SIG-M5 treated with dmso at 0.1 percent for 504 hours (cell line): ENCODE measurements around the gene GRIK2.

Experiments used
- DNase-seq: peaks from one replicate; lab custom pipeline; 2025; ENCODE audit not compliant: unreplicated experiment; lab: John Stamatoyannopoulos, UW

GRIK2 gene

GRCh38 chr6:101400326-101401135, 7.0 kb downstream of the GRIK2 start:
- no peak for DNase-seq

- no peak for DNase-seq
These were observed 7.7 kb downstream of the GRIK2 start for GRCh38 chr6:101401171-101401570.

GRCh38 chr6:101401792-101402621, 8.5 kb downstream of the GRIK2 start:
- DNase-seq, result no peak

- no peak for DNase-seq
These were observed 9.1 kb downstream of the GRIK2 start for GRCh38 chr6:101402622-101403031.

- DNase-seq, result no peak
These were observed 9.9 kb downstream of the GRIK2 start for GRCh38 chr6:101403216-101403945.

- no peak for DNase-seq
These were observed 11.3 kb downstream of the GRIK2 start for GRCh38 chr6:101404775-101405174.

GRCh38 chr6:101413773-101414172, 20.3 kb downstream of the GRIK2 start:
- DNase-seq, result no peak

- DNase-seq, result no peak
These were observed 24.4 kb downstream of the GRIK2 start for GRCh38 chr6:101417900-101418299.

GRCh38 chr6:101422251-101422650, 28.7 kb downstream of the GRIK2 start:
- DNase-seq, result no peak

GRCh38 chr6:101422811-101423210, 29.3 kb downstream of the GRIK2 start:
- no peak for DNase-seq

- DNase-seq, result no peak
These were observed 35.8 kb downstream of the GRIK2 start for GRCh38 chr6:101429270-101429669.

- no peak for DNase-seq
These were observed 36.3 kb downstream of the GRIK2 start for GRCh38 chr6:101429845-101430244.

GRCh38 chr6:101433141-101433540, 39.6 kb downstream of the GRIK2 start:
- no peak for DNase-seq

GRCh38 chr6:101434601-101435000, 41.1 kb downstream of the GRIK2 start:
- no peak for DNase-seq

GRCh38 chr6:101435038-101435437, 41.5 kb downstream of the GRIK2 start:
- no peak for DNase-seq

GRCh38 chr6:101439790-101440189, 46.3 kb downstream of the GRIK2 start:
- DNase-seq, result no peak

GRCh38 chr6:101443315-101443714, 49.8 kb downstream of the GRIK2 start:
- DNase-seq, result no peak

- no peak for DNase-seq
These were observed 51.2 kb downstream of the GRIK2 start for GRCh38 chr6:101444717-101445116.

- DNase-seq, result no peak
These were observed 52.0 kb downstream of the GRIK2 start for GRCh38 chr6:101445527-101445926.

GRCh38 chr6:101450901-101451300, 57.4 kb downstream of the GRIK2 start:
- DNase-seq, result no peak

GRCh38 chr6:101451981-101452380, 58.5 kb downstream of the GRIK2 start:
- DNase-seq, result no peak

GRCh38 chr6:101453221-101453620, 59.7 kb downstream of the GRIK2 start:
- no peak for DNase-seq
